K562 (cell line): ENCODE measurements around the gene AZU1. TPM values are rescaled to one million over a fixed set of nuclear protein-coding genes. Genes with fewer than 3 reads are reported as not detected.

Experiments used
- CCAR2 ChIP-seq: fragments of 200-400 bp; formaldehyde crosslinking; IDR thresholded peaks from 2 replicates; pipeline ENCODE4 v1.6.1; 2017; ENCODE audit warnings: mild to moderate bottlenecking, low read depth, low read length
- EGR1 ChIP-seq: fragments of 450-650 bp; conservative IDR thresholded peaks from 2 replicates; pipeline ENCODE4 v1.6.1; 2017; ENCODE audit warnings: mild to moderate bottlenecking
- IFI16 ChIP-seq: fragments of 250-450 bp; sonication (Bioruptor Pico); IDR thresholded peaks from 2 replicates; pipeline ENCODE4 v2.1.2; 2022; ENCODE audit warnings: mild to moderate bottlenecking, inconsistent platforms
- KDM5B ChIP-seq: fragments of 200-600 bp; sonication (generic); IDR thresholded peaks from 2 replicates; pipeline ENCODE4 v1.6.1; 2012; ENCODE audit warnings: low read depth, mild to moderate bottlenecking, moderate library complexity, low read length, control low read depth, inconsistent platforms; ENCODE audit not compliant: insufficient replicate concordance
- RBFOX2 ChIP-seq: fragments of 200-400 bp; formaldehyde crosslinking; IDR thresholded peaks from 2 replicates; pipeline ENCODE4 v1.6.1; 2017; ENCODE audit warnings: low read depth, mild to moderate bottlenecking, low read length, moderate library complexity
- SIN3A ChIP-seq, 2 experiments: fragments of 150-350 bp in 1 of 2; IDR thresholded peaks; 2 replicates each; pipeline ENCODE4 v1.6.1; 2011 to 2016; ENCODE audit warnings: borderline replicate concordance in 2 of 2, low read depth in 2 of 2, low read length in 2 of 2, mild to moderate bottlenecking in 2 of 2, moderate library complexity in 2 of 2; ENCODE audit not compliant: control insufficient read depth in 1 of 2
- TRIM24 ChIP-seq, 2 experiments: fragments of 450-650 bp; IDR thresholded peaks; 2 replicates each; pipeline ENCODE4 v1.6.1; 2016
- ZNF511 ChIP-seq: sonication (generic); formaldehyde crosslinking; IDR thresholded peaks from 2 replicates; pipeline ENCODE4 v1.8.0; 2022; ENCODE audit warnings: mild to moderate bottlenecking, missing genetic modification reagents
- polyA plus RNA-seq, 8 experiments: library from polyadenylated mRNA; depleted of rRNA in 4 of 8; stranded (reverse) in 5 of 8; unstranded in 3 of 8; fragments of >200 nt; fragmentation: Nextera tagmentation in 2 of 8; fragmentation: Illumina TruSeq in 1 of 8; extraction: Ambion mirVana in 2 of 8; extraction: Trizol in 1 of 8; gene quantifications; 2 replicates each; pipeline versions ENCODE4 v1.2.1 to v1.2.3, GENCODE V29; 2011 to 2014; ENCODE audit warnings: inconsistent platforms in 1 of 8, missing spikeins in 1 of 8
- total RNA-seq, 7 experiments: library from RNA; depleted of rRNA in 6 of 7; stranded (reverse); fragments of >200 nt in 6 of 7; fragmentation: Illumina TruSeq in 2 of 7; extraction: Trizol in 2 of 7; gene quantifications; 2 replicates each; pipeline versions ENCODE4 v1.2.1 to v1.2.3, GENCODE V29; 2011 to 2021; ENCODE audit warnings: low replicate concordance in 1 of 7
- TF ChIP-seq, protein P1 (sequence below): fragments of 450-650 bp; IDR thresholded peaks from 2 replicates; pipeline ENCODE4 v1.6.1; 2016; ENCODE audit warnings: mild to moderate bottlenecking, moderate library complexity
- TF ChIP-seq, protein P2 (sequence below), 2 experiments: fragments of 450-650 bp; conservative IDR thresholded peaks; 2 replicates each; pipeline ENCODE4 v1.6.1; 2017; ENCODE audit warnings: mild to moderate bottlenecking in 2 of 2, moderate library complexity in 2 of 2
- TF ChIP-seq, protein P3 (sequence below): IDR thresholded peaks from 2 replicates; pipeline ENCODE4 v1.6.1; 2016; ENCODE audit warnings: missing genetic modification characterization, missing compliant biosample characterization

AZU1 gene
- total and polyA plus RNA-seq, 9 of the 15 experiments (the other 6 are each of a cell fraction or from before 2014, with no cell fraction given): 0.29 to 1.9 (median 0.59) TPM; not detected in 3

GRCh38 chr19:843180-843835 is 15.7 kb downstream of the AZU1 start (continued):
- TF ChIP-seq, protein P1, sequence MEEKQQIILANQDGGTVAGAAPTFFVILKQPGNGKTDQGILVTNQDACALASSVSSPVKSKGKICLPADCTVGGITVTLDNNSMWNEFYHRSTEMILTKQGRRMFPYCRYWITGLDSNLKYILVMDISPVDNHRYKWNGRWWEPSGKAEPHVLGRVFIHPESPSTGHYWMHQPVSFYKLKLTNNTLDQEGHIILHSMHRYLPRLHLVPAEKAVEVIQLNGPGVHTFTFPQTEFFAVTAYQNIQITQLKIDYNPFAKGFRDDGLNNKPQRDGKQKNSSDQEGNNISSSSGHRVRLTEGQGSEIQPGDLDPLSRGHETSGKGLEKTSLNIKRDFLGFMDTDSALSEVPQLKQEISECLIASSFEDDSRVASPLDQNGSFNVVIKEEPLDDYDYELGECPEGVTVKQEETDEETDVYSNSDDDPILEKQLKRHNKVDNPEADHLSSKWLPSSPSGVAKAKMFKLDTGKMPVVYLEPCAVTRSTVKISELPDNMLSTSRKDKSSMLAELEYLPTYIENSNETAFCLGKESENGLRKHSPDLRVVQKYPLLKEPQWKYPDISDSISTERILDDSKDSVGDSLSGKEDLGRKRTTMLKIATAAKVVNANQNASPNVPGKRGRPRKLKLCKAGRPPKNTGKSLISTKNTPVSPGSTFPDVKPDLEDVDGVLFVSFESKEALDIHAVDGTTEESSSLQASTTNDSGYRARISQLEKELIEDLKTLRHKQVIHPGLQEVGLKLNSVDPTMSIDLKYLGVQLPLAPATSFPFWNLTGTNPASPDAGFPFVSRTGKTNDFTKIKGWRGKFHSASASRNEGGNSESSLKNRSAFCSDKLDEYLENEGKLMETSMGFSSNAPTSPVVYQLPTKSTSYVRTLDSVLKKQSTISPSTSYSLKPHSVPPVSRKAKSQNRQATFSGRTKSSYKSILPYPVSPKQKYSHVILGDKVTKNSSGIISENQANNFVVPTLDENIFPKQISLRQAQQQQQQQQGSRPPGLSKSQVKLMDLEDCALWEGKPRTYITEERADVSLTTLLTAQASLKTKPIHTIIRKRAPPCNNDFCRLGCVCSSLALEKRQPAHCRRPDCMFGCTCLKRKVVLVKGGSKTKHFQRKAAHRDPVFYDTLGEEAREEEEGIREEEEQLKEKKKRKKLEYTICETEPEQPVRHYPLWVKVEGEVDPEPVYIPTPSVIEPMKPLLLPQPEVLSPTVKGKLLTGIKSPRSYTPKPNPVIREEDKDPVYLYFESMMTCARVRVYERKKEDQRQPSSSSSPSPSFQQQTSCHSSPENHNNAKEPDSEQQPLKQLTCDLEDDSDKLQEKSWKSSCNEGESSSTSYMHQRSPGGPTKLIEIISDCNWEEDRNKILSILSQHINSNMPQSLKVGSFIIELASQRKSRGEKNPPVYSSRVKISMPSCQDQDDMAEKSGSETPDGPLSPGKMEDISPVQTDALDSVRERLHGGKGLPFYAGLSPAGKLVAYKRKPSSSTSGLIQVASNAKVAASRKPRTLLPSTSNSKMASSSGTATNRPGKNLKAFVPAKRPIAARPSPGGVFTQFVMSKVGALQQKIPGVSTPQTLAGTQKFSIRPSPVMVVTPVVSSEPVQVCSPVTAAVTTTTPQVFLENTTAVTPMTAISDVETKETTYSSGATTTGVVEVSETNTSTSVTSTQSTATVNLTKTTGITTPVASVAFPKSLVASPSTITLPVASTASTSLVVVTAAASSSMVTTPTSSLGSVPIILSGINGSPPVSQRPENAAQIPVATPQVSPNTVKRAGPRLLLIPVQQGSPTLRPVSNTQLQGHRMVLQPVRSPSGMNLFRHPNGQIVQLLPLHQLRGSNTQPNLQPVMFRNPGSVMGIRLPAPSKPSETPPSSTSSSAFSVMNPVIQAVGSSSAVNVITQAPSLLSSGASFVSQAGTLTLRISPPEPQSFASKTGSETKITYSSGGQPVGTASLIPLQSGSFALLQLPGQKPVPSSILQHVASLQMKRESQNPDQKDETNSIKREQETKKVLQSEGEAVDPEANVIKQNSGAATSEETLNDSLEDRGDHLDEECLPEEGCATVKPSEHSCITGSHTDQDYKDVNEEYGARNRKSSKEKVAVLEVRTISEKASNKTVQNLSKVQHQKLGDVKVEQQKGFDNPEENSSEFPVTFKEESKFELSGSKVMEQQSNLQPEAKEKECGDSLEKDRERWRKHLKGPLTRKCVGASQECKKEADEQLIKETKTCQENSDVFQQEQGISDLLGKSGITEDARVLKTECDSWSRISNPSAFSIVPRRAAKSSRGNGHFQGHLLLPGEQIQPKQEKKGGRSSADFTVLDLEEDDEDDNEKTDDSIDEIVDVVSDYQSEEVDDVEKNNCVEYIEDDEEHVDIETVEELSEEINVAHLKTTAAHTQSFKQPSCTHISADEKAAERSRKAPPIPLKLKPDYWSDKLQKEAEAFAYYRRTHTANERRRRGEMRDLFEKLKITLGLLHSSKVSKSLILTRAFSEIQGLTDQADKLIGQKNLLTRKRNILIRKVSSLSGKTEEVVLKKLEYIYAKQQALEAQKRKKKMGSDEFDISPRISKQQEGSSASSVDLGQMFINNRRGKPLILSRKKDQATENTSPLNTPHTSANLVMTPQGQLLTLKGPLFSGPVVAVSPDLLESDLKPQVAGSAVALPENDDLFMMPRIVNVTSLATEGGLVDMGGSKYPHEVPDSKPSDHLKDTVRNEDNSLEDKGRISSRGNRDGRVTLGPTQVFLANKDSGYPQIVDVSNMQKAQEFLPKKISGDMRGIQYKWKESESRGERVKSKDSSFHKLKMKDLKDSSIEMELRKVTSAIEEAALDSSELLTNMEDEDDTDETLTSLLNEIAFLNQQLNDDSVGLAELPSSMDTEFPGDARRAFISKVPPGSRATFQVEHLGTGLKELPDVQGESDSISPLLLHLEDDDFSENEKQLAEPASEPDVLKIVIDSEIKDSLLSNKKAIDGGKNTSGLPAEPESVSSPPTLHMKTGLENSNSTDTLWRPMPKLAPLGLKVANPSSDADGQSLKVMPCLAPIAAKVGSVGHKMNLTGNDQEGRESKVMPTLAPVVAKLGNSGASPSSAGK: peak; percentile 98
- TF ChIP-seq SIN3A (IDR thresholded peaks at IDR 0.05; ENCODE audit: borderline replicate concordance in 2 of 2, control insufficient read depth in 1 of 2, low read depth in 2 of 2, low read length in 2 of 2): no peak
- no peak for TF ChIP-seq CCAR2
- TF ChIP-seq, protein P2, sequence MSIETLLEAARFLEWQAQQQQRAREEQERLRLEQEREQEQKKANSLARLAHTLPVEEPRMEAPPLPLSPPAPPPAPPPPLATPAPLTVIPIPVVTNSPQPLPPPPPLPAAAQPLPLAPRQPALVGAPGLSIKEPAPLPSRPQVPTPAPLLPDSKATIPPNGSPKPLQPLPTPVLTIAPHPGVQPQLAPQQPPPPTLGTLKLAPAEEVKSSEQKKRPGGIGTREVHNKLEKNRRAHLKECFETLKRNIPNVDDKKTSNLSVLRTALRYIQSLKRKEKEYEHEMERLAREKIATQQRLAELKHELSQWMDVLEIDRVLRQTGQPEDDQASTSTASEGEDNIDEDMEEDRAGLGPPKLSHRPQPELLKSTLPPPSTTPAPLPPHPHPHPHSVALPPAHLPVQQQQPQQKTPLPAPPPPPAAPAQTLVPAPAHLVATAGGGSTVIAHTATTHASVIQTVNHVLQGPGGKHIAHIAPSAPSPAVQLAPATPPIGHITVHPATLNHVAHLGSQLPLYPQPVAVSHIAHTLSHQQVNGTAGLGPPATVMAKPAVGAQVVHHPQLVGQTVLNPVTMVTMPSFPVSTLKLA (conservative IDR thresholded peaks at IDR 0.05): 0 out of 4 replicates have a peak, but pooled peaks of 1 of the 2 experiments have one; percentile 22
- TF ChIP-seq RBFOX2: peak; percentile 29; the same call in 1 of the 2 replicates
- TF ChIP-seq TRIM24 (IDR thresholded peaks at IDR 0.05): no peak
- TF ChIP-seq EGR1: peak; percentile 56; the same call in 1 of the 2 replicates
- TF ChIP-seq, protein P3, sequence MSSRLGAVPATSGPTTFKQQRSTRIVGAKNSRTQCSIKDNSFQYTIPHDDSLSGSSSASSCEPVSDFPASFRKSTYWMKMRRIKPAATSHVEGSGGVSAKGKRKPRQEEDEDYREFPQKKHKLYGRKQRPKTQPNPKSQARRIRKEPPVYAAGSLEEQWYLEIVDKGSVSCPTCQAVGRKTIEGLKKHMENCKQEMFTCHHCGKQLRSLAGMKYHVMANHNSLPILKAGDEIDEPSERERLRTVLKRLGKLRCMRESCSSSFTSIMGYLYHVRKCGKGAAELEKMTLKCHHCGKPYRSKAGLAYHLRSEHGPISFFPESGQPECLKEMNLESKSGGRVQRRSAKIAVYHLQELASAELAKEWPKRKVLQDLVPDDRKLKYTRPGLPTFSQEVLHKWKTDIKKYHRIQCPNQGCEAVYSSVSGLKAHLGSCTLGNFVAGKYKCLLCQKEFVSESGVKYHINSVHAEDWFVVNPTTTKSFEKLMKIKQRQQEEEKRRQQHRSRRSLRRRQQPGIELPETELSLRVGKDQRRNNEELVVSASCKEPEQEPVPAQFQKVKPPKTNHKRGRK (tag): no peak
- no peak for TF ChIP-seq IFI16 (CRISPR knock-in tag)
- peak; percentile 62; the same call in 1 of the 2 replicates for TF ChIP-seq ZNF511 (CRISPR knock-in tag)
- TF ChIP-seq KDM5B: peak; percentile 30
